Loucy (cell line): ENCODE data around the gene WFDC10B.

Experiments used
- EZH2phosphoT487 ChIP-seq: fragments of 200-600 bp; IDR thresholded peaks from 2 replicates; pipeline ENCODE4 v1.6.1; 2018; ENCODE audit warnings: antibody characterized with exemption, mild to moderate bottlenecking, moderate library complexity, borderline replicate concordance
- TF ChIP-seq, protein P1 (sequence below): fragments of 200-600 bp; sonication (generic); conservative IDR thresholded peaks from 2 replicates; pipeline ENCODE4 v1.5.1; 2014; ENCODE audit warnings: mild to moderate bottlenecking, antibody characterized with exemption, low read length

DNA sequence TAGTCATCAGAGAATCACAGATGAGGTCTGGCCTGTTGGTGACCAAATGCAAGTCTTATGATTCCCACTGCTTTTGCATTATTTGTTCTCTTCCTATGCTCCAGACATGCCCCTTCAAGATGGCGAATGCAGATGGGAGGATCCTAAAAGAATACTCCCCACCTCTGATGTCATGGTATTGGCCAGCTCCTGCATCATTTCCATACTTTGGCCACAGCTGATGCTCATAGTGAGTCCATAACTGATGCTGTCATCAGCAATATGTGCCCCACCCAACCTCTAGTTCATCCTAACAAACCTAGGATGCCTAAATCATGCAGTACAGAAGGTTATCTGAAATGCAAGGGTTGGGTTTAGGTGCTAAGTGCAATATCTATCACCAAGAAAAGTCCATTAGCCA is 68.3 kb downstream of the WFDC10B start:
- TF ChIP-seq, protein P1, sequence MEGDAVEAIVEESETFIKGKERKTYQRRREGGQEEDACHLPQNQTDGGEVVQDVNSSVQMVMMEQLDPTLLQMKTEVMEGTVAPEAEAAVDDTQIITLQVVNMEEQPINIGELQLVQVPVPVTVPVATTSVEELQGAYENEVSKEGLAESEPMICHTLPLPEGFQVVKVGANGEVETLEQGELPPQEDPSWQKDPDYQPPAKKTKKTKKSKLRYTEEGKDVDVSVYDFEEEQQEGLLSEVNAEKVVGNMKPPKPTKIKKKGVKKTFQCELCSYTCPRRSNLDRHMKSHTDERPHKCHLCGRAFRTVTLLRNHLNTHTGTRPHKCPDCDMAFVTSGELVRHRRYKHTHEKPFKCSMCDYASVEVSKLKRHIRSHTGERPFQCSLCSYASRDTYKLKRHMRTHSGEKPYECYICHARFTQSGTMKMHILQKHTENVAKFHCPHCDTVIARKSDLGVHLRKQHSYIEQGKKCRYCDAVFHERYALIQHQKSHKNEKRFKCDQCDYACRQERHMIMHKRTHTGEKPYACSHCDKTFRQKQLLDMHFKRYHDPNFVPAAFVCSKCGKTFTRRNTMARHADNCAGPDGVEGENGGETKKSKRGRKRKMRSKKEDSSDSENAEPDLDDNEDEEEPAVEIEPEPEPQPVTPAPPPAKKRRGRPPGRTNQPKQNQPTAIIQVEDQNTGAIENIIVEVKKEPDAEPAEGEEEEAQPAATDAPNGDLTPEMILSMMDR, result no peak
- TF ChIP-seq EZH2phosphoT487, result no peak
